Nephron progenitor cell (in vitro differentiated cells): ENCODE data around the gene SLX4IP.
"Not testable (repeated sequence)": the region's sequence is repeated elsewhere in the genome, so short reads cannot be mapped to it uniquely, and the experiment has no call there.

Experiments used
- DNase-seq: peaks from one replicate; pipeline ENCODE4 v3.0.0; 2021
- H3K27ac Mint-ChIP-seq: 2 replicates; pipeline ENCODE4 v1.8.0; 2021; ENCODE audit warnings: mild to moderate bottlenecking, moderate library complexity, mixed read lengths
- H3K27me3 Mint-ChIP-seq: 2 replicates; pipeline ENCODE4 v1.8.0; 2021; ENCODE audit warnings: mild to moderate bottlenecking, low read depth, mixed read lengths; ENCODE audit not compliant: poor library complexity
- H3K36me3 Mint-ChIP-seq: 2 replicates; pipeline ENCODE4 v1.8.0; 2021; ENCODE audit warnings: low read depth, mixed read lengths
- H3K4me1 Mint-ChIP-seq: 2 replicates; pipeline ENCODE4 v1.8.0; 2021; ENCODE audit warnings: mixed read lengths
- H3K4me3 Mint-ChIP-seq: 2 replicates; pipeline ENCODE4 v1.8.0; 2021; ENCODE audit warnings: mild to moderate bottlenecking, moderate library complexity, mixed read lengths
- H3K9me3 Mint-ChIP-seq: 2 replicates; pipeline ENCODE4 v1.8.0; 2021; ENCODE audit warnings: mild to moderate bottlenecking, moderate library complexity, mixed read lengths
- CTCF ChIP-seq: fragments of 200-600 bp; sonication (generic); IDR thresholded peaks from 2 replicates; pipeline ENCODE4 v1.5.0; 2021; ENCODE audit warnings: antibody characterized with exemption

SLX4IP gene

GRCh38 chr20:10581823-10582222 is 146.7 kb downstream of the SLX4IP start:
- peaks cover 12% of the 10 kb centered on the region for H3K36me3 Mint-ChIP-seq
- no peak for TF ChIP-seq CTCF
- H3K9me3 Mint-ChIP-seq: peaks cover 8% of the 10 kb centered on the region
- H3K4me3 Mint-ChIP-seq: no peak overlapping the region
- H3K27ac Mint-ChIP-seq: no peak overlapping the region
- peaks cover 47% of the 10 kb centered on the region for H3K4me1 Mint-ChIP-seq
- no peak for DNase-seq
- no peaks in the 10 kb centered on the region for H3K27me3 Mint-ChIP-seq

DNA sequence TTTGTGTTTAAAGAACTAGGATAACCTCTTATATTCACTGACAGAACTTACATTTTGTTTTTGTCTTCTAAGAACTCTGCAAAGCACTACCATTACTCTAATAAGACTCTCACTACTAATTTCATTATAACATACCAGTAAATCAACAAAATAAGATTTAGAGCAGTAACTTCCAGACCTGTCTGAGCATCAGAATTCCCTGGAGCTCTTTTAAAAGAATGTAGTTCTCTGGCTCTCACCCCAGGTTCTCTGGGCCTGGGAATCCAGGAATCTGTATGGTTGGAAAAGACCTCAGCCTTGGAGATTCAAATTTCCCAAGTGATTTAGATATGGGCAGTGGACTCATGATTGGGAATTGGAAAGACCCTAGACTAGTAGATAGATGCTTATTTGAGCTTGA is 149.3 kb downstream of the SLX4IP start:
- no peak overlapping the region for H3K4me3 Mint-ChIP-seq
- no peaks in the 10 kb centered on the region for H3K27me3 Mint-ChIP-seq
- H3K27ac Mint-ChIP-seq: peak overlapping the region; percentile 86
- peaks cover 8% of the 10 kb centered on the region for H3K9me3 Mint-ChIP-seq
- H3K36me3 Mint-ChIP-seq: peaks cover 14% of the 10 kb centered on the region
- no peak for TF ChIP-seq CTCF
- no peak for DNase-seq
- peaks cover 47% of the 10 kb centered on the region for H3K4me1 Mint-ChIP-seq

GRCh38 chr20:10585308-10585707 is 150.2 kb downstream of the SLX4IP start:
- Mint-ChIP-seq H3K4me3 (no peak overlapping the region), H3K36me3 (peaks cover 14% of the 10 kb centered on the region), H3K9me3 (peaks cover 8% of the 10 kb centered on the region), H3K4me1 (peaks cover 47% of the 10 kb centered on the region), H3K27ac (peak overlapping the region; percentile 73), H3K27me3 (no peaks in the 10 kb centered on the region)
- no peak for TF ChIP-seq CTCF
- DNase-seq: no peak

DNA sequence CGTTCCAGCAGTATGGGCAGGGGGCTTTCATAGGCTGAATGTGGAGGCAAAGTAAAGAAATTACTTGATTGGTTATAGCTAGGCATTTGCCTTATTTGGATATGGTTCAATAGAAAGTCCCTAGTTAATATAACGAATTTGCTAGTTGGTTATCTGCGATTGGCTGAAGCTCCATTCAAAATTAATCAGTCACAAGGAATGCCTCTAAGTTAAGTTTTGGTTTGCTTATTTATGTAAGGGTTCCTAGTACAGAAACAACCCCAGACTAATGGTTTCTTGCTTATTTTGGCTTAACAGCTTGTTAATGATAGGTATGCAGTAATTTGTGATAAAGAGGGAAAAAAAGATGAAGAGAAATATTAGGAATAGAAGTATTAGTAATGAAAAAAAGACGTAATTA is 151.2 kb downstream of the SLX4IP start:
- TF ChIP-seq CTCF: no peak
- peaks cover 52% of the 10 kb centered on the region for H3K4me1 Mint-ChIP-seq
- peaks cover 8% of the 10 kb centered on the region for H3K9me3 Mint-ChIP-seq
- DNase-seq: no peak
- H3K27ac Mint-ChIP-seq: no peak overlapping the region
- H3K36me3 Mint-ChIP-seq: peaks cover 14% of the 10 kb centered on the region
- H3K27me3 Mint-ChIP-seq: no peaks in the 10 kb centered on the region
- no peak overlapping the region for H3K4me3 Mint-ChIP-seq

DNA sequence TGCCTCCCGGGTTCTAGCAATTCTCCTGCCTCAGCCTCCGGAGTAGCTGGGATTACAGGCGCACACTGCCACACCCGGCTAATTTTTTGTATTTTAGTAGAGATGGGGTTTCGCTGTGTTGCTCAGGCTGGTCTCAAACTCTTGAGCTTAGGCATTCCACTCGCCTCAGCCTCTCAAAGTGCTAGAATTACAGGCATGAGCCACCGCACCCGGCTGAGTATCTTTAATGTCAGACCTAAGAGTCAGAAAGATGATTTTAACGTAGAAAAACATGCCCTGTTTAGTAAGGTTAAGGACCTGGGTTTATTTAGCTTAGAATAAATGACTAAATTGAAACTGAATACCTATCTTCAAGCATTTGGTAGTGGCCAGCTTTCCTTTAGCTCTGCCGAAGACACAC is 155.3 kb downstream of the SLX4IP start:
- not testable (repeated sequence) for H3K9me3 Mint-ChIP-seq, DNase-seq, H3K4me3 Mint-ChIP-seq, H3K27me3 Mint-ChIP-seq
- Mint-ChIP-seq H3K27ac (peak overlapping the region; percentile 65), H3K4me1 (peaks cover 30% of the 10 kb centered on the region), H3K36me3 (peaks cover 18% of the 10 kb centered on the region)

- TF ChIP-seq CTCF: no peak
- peaks cover 4% of the 10 kb centered on the region for H3K9me3 Mint-ChIP-seq
- no peak overlapping the region for H3K4me3 Mint-ChIP-seq
- H3K4me1 Mint-ChIP-seq: peaks cover 30% of the 10 kb centered on the region
- no peaks in the 10 kb centered on the region for H3K27me3 Mint-ChIP-seq
- peak overlapping the region; percentile 73 for H3K27ac Mint-ChIP-seq
- H3K36me3 Mint-ChIP-seq: peaks cover 13% of the 10 kb centered on the region
- no peak for DNase-seq
Measured at GRCh38 chr20:10590950-10591671, 156.0 kb downstream of the SLX4IP start.
